ENCODE data around the gene ZNF521. TPM values are rescaled to one million over a fixed set of nuclear protein-coding genes. Genes with fewer than 3 reads are reported as not detected.

The ZNF521 gene
- total RNA-seq, 1 experiment from 2014 or later: not detected

GRCh38 chr18:25167612-25168410 lies 184.2 kb downstream of the ZNF521 start:
- DNase-seq (ENCODE audit: low spot score): no peak

DNA sequence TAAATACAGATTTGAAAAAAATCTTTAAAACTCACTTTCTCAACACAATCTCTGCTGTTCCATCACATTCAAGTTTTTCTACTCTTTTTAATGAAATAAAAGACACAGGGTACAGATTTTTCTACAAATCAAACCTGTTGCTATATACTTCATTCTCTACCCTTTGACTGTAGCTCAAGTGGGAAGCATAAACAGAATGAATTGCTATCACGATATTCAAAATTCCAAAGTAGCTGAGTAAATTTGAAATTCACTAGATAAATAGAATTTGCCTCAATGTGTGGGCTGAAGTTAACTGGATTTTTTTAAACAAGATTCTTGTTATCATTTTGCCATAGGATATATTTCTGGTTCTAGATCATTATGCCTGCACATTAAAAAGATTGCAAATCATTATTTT lies 185.9 kb downstream of the ZNF521 start:
- no peak for DNase-seq (ENCODE audit: low spot score)

DNA sequence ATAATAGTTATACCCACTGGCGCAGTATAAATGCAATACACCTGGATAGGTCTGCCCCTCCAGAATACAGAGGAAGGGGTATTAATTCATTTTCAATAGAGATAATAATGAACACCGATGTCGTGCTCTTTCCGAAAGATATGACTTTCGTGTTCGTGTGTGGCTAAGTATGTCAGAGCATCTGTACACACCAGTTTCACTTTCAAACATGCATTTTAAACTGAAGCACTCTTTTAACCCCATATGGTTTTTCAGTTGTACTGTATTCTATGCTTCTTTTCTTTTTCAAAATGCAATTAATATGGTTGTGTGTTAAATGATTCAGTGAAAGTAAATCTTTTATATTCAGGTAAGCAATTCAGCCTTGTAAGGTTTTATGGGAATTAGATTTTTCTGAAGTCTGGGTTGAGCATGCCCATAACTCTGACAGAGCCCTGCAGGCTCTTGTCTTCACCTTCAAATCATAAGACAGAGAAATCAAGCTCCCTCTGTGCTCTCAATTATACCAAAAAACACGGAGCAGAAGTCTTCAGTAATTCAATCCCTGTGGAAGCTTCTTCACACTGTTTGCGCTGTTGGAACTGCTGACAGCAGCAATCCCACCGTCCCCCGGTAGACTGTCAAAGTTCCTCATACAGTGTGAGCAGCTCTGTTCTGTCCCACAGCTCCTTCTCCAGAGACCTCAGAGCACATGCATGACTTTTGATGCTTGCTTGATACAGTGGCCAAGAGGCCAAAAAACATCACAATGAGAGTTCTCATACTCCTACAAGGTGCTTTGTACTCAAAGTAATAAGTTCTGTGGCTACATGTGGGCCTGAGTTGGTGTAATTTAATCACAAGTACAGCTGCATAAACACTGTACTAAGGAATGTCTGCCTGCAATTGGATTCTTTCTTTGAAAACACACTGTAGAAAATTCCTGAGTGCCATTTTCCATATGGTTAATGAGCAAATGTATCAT lies 186.8 kb downstream of the ZNF521 start:
- no peak for DNase-seq (ENCODE audit: low spot score)

GRCh38 chr18:25164211-25164847 lies 187.6 kb downstream of the ZNF521 start:
- no peak for DNase-seq (ENCODE audit: low spot score)

DNA sequence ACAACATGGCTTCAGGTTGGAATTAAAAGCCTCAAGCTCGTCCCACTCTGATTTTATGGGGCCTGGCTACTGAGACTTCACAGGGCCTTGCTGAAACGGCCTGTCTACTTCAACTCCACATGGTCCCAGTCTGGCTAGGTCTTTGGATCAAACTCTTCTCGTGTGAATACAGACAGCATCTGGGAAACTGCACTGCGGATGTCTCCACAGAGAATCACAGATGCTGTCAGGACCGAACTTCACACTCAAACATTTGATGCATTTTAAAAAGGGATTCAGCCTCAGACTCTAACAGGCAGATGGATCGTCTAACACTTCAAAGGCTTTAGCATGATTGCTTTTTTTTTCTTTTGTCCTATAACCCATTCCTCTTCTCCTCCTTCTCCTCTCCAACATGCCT lies 198.5 kb downstream of the ZNF521 start:
- no peak for DNase-seq (ENCODE audit: low spot score)

- no peak for DNase-seq (ENCODE audit: low spot score)
Observed at GRCh38 chr18:25147877-25148488, 204.0 kb downstream of the ZNF521 start.

DNA sequence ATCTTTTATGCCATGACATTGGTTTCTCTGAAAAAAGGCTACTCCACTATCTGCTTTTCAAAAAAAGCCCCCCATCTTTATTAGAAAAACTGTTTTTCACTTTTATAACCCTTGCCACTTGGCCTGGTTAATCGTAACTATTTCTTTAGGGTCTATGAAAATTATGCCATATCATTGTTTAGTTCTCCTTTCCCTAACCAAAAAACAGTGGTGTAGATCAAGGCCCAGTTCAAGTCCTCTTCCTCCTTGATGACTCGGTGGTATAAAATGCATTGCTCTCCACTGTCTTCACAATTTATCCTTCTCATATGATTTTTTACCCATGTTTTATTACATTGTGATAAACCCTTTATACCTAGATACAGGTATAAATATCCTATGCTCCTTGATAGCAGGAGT lies 205.5 kb downstream of the ZNF521 start:
- DNase-seq (ENCODE audit: low spot score): no peak

DNA sequence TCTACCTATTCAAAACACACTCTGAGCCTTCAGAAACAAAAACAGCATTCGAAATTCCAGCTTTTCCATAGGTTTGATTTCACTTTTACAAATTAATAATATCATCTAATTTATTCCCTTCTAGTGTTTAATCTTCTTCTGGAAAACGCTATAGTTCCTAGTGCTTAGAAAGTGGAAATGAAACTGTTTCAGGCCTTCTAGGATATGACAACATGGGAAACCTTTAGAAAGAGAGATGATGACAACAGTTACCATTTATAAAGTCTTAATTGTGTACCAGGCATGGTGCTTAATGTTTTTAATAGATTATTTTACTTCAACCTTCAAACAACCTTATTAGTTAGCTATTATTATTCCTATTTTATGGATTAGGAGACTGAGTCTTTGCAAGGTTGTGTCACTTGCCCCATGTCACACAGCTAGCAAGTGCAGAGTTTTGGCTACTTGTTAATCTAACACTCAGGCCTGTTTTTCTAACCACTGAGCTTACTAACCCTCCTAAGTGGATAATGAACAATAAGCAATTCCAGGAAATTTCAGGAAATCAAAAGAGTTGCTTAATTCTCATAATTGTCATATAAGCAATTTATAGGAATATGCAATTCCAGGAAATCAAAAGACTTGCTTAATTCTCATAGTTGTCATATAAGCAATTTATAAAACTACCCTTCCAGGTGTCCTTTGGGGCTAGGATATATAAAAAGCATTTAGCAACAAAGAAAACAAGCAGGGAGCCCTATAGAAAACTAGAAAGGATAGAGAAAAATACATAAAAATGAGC lies 206.0 kb downstream of the ZNF521 start:
- no peak for DNase-seq (ENCODE audit: low spot score)

DNA sequence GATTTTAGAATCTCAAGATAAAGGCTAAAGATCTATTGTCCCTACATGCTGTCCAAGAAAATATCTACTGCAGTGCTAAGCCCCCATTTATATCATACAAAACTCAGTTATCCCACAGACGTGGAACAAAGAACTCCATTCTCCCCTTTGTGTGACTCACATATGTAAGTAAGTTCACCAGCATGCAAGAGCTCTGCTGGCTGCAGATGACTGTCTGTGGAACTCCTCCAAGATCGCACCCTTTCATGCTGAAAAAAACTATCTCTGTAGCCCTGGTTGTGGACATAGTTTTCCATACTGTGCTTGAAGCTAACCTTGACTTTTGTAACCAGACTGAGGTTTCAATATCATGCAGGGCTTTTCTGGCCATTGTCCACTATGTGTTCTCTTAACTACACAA lies 207.1 kb downstream of the ZNF521 start:
- DNase-seq (ENCODE audit: low spot score): no peak

- no peak for DNase-seq (ENCODE audit: low spot score)
Observed at GRCh38 chr18:25141886-25142285, 210.1 kb downstream of the ZNF521 start.

GRCh38 chr18:25141399-25141798 lies 210.6 kb downstream of the ZNF521 start:
- no peak for DNase-seq (ENCODE audit: low spot score)

- no peak for DNase-seq (ENCODE audit: low spot score)
Observed at GRCh38 chr18:25140962-25141308, 211.0 kb downstream of the ZNF521 start.

DNA sequence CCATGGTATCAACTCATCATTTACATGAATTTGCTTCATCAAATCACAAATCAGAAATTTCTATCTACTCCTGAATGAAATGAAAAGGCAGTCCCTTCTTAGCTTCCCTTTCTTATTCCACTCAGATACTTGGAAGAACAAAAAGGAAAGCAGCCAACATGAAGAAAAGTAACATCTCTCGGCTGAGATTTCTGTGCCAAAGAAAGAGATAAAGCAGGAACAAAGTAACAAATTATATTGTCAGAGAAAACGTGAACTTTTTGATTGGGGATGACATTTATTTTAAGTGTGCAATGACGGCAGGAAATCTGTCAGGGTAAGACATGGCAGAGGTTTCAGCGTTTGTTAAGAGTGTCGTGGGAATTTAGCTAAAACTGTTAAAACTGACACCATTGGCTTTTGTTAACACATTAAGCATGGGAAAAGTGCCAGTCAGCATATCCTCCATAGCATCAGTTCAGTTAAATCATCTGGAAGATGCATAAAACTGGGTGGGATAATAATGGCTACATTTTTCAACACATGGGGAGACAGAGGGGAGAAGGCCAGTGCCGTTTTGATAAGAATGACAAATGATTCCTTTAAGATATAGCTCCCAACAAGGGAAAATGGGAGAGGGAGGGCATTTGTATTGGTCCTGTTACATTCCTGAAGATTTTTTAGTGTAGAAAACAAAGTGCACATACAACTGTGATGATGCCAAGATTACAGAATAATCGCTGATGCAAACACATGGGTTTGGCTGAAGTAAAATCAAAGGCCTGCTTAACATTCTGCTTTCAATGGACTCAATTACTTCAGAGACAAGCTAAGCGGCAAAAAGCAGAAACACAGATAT lies 211.6 kb downstream of the ZNF521 start:
- DNase-seq (ENCODE audit: low spot score): no peak

DNA sequence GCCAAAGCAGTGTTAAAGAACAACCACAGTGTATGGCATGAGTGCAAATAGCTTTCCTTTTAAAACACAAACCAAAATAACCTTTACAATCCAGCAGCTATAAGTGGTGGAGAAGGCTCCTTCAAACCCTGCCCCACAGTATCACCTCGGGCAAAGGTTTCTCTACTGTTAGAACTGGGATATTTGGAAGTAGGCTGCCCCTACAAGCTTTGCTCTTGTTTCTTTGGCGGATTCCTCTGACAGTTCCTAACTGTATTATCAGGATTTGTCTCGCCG lies 214.8 kb downstream of the ZNF521 start:
- no peak for DNase-seq (ENCODE audit: low spot score)

DNA sequence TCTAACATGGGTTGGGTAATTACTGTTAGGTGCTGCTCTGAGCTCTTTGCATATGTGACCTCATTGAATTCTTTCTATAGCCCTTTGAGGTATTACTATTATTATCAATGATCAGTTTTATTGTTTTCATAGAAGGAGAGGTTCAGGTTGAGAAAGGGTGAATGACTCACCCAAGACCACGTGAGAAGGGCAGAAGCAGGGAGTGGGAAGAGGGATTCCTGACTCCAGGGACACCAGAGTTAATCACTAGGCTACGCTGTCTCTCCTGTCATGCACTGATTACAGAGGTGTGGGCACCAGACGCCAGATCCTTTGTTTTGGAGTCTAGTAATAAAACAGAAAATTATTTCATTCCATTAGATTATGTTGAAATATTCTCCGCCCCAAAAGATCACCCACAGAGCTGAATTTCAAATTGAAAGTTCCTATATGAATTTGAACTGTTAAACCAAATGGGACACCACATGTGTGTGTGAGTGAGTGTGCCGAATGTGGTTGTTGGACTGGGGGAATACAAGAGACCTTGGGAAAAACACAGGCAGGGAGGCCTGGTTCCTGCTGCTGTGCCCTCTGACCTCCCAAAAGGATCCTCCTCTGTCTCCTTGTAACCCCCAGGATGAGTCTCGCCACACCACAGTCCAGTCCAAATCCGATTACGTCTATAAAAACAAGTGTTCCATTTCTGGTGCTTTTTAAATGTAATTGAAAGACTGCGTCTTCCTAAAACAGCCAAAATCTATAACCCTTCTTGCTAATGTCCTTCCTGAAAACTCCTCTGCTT lies 215.4 kb downstream of the ZNF521 start:
- no peak for DNase-seq (ENCODE audit: low spot score)

DNA sequence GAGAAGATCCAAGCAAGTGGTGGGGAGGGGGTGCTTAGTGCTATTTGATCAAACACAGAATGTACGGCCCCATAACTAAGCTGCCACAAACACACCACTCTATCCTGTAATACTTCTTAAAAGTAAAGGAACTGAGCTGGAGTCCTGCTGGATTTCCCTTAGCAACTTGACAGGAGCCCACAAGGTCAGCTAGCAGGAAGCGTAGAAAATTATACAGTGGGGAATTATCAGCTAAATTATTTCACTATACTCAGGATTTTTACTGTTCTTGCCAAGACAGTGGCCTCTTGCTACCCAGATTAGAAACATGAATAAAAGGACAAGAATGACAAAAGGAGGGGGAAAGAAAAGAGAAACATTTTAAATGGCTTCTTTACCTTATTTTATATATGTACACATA lies 217.1 kb downstream of the ZNF521 start:
- DNase-seq (ENCODE audit: low spot score): no peak

DNA sequence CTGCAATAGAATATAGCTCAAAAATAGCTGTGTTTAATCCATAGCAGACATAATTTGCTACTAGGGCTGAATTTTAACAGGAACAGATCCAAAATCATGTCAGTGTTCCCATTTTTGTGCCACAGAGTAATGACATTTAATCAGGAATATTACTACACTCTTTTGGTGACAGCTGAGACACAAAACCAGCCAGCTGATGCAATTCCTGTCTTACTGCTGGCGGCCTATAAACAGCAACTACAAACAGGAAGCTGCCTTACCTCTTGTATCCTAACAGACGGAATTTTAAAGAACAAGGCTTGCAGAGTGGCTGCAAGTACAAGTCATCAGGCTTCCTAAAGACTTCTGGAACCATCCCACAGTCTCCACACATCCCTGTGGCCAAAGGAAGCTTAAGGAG lies 218.1 kb downstream of the ZNF521 start:
- DNase-seq (ENCODE audit: low spot score): no peak

GRCh38 chr18:25132786-25133496 lies 219.0 kb downstream of the ZNF521 start:
- DNase-seq (ENCODE audit: low spot score): no peak

DNA sequence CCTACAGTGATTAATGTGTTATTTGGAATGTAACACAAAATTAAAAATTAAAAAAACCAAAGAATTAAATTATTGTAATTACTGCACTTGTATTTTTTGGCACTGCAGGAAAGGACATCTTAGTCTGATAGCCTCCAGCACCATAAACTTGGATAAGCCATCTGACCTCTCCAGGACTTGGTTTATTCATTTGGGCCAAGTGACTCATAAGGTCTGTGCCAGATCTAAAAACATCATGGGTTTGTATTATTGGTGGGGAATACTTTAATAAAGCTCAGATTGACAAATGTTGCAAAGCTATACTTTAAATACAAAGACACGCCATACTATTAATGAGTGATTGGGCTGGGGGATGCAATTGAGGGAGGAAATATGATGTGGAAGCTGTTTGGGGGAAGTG lies 225.2 kb downstream of the ZNF521 start:
- DNase-seq (ENCODE audit: low spot score): no peak

All from A172 (cell line).